GM12891 (cell line): ENCODE results near the gene HOXA6.

Source experiments
- DNase-seq: peaks from one replicate; pipeline ENCODE4 v3.0.0; 2011; ENCODE audit warnings: low spot score; ENCODE audit not compliant: insufficient read length
- FAIRE-seq: peaks from 2 replicates; lab custom pipeline; 2011; peaks lifted over from hg19 to GRCh38; lab: Jason Lieb, UNC
- PAX5 ChIP-seq: IDR thresholded peaks from 2 replicates; pipeline ENCODE4 v1.6.1; 2011; ENCODE audit warnings: low read length, moderate library complexity, mild to moderate bottlenecking; ENCODE audit not compliant: insufficient read depth, severe bottlenecking
- POLR2A ChIP-seq: IDR thresholded peaks from 2 replicates; pipeline ENCODE4 v1.6.1; 2011; ENCODE audit warnings: low read depth, low read length, control low read depth
- POLR2AphosphoS5 ChIP-seq: IDR thresholded peaks from 2 replicates; pipeline ENCODE4 v1.6.1; 2011; ENCODE audit warnings: low read depth, low read length, control low read depth
- POU2F2 ChIP-seq: IDR thresholded peaks from 2 replicates; pipeline ENCODE4 v1.6.1; 2011; ENCODE audit warnings: low read depth, mild to moderate bottlenecking, control low read depth, low read length, moderate library complexity
- SPI1 ChIP-seq: IDR thresholded peaks from 2 replicates; pipeline ENCODE4 v1.6.1; 2011; ENCODE audit warnings: low read depth, low read length, control low read depth
- TAF1 ChIP-seq: IDR thresholded peaks from 2 replicates; pipeline ENCODE4 v1.6.1; 2011; ENCODE audit warnings: low read depth, low read length, control low read depth

The HOXA6 gene

GRCh38 chr7:27184337-27185012 is 36.9 kb upstream of the HOXA6 start:
- TF ChIP-seq PAX5 (no peak), POU2F2 (no peak), SPI1 (no peak), POLR2AphosphoS5 (no peak), TAF1 (no peak), POLR2A (no peak)
- FAIRE-seq (no peak), DNase-seq (no peak)

GRCh38 chr7:27183682-27184336 is 36.2 kb upstream of the HOXA6 start:
- DNase-seq (no peak), FAIRE-seq (no peak)
- no peak for TF ChIP-seq POLR2A
- TF ChIP-seq PAX5, result no peak
- no peak for TF ChIP-seq SPI1
- no peak for TF ChIP-seq POU2F2
- no peak for TF ChIP-seq TAF1
- no peak for TF ChIP-seq POLR2AphosphoS5

- TF ChIP-seq POU2F2 (no peak), SPI1 (no peak), POLR2AphosphoS5 (no peak), POLR2A (no peak), PAX5 (no peak), TAF1 (no peak)
- FAIRE-seq, result no peak
- no peak for DNase-seq
Measured at GRCh38 chr7:27182861-27183681, 35.5 kb upstream of the HOXA6 start.

GRCh38 chr7:27182285-27182841 is 34.8 kb upstream of the HOXA6 start:
- TF ChIP-seq PAX5, result no peak
- TF ChIP-seq SPI1, result no peak
- no peak for TF ChIP-seq POLR2AphosphoS5
- no peak for TF ChIP-seq POLR2A
- TF ChIP-seq POU2F2, result no peak
- no peak for TF ChIP-seq TAF1
- FAIRE-seq (no peak), DNase-seq (no peak)

- no peak for DNase-seq
- FAIRE-seq, result no peak
- TF ChIP-seq POLR2A (no peak), POLR2AphosphoS5 (no peak), PAX5 (no peak), POU2F2 (no peak), TAF1 (no peak), SPI1 (no peak)
Measured at GRCh38 chr7:27181795-27182275, 34.3 kb upstream of the HOXA6 start.

GRCh38 chr7:27180431-27181420 is 33.2 kb upstream of the HOXA6 start:
- TF ChIP-seq POLR2AphosphoS5 (no peak), POLR2A (no peak), TAF1 (no peak), POU2F2 (no peak), SPI1 (no peak), PAX5 (no peak)
- DNase-seq (no peak), FAIRE-seq (no peak)

GRCh38 chr7:27179503-27180430 is 32.2 kb upstream of the HOXA6 start:
- DNase-seq (no peak), FAIRE-seq (no peak)
- TF ChIP-seq POLR2AphosphoS5 (no peak), SPI1 (no peak), TAF1 (no peak), POU2F2 (no peak), PAX5 (no peak), POLR2A (no peak)
